NCI-H446 (cell line): ENCODE results near the gene ACTR8.

ENCODE experiments used
- DNase-seq, 2 experiments: peaks; one replicate each; lab custom pipeline; 2025; lab: John Stamatoyannopoulos, UW

Gene ACTR8

DNA sequence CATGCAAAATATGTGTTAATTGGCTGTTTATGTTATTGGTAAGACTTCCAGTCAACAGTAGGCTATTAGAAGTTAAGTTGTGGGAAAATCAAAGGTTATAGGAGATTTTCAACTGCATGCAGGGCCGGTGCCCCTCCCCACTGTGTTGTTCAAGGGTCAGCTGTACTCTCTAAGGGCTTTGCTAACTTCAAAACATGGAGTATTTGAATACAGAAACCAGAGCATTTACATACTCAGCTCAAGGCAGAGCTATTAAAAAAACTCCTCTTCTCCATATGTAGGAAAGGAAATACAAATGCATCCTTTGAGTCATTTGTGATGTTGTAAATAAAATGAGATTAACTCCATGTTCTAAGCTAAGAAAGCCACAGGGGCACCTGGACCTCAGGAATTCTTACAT, 18.8 kb downstream of the ACTR8 start:
- DNase-seq: no peak

DNA sequence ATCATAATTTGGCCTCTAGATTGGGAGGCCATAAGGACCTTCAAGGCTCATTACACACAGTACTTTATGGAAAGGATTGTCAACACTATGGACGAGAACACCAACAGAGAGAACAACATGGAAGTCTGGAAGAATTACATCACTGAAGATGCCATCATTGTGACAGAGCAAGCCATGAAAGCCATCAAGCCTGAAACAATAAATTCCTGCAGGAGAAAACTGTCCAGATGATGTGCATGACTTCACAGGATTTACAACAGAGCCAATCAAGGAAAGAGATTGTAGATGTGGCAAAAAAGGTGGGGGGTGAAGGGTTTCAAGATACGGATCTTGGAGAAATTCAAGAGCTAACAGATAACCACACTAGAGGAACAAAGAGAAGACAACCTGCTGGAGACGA, 19.7 kb downstream of the ACTR8 start:
- DNase-seq: no peak

DNA sequence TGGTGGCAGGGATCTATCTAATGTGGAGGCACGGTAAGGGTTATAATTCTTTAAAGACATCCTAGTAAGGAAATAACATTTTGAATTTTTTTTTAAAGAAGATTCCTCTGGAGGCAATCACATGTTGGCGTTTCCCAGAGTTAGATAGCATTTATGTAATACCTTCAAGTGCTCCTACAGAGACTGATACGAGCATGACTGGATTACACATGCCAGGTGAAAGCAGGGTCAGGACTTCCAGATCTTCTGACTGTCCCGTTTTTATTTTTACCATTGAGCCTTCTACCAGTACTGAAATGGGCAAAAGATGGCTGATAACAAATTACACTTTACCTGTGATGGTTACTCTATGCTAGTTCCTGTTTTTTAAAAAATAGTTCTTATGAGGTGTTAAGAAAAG, 21.8 kb downstream of the ACTR8 start:
- DNase-seq: no peak

DNA sequence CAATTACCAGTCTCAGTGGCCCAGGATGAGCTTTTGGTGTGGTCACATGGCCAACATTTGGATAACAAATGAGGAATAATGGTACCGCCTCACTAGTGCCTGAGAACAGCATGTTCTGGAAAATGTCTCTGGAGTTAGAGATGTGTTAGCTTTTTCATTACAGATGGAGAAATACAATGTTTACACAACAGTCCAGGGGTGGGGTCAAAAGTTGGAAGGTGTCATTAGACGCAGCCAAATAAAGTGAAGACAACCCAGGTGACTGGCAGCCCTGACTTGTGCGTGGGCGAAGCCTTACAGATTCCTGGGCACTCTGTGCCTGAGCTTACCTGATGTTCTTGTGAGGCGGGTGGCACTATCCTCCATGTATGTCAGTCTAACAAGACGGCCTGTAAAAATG, 22.8 kb downstream of the ACTR8 start:
- DNase-seq: no peak

DNA sequence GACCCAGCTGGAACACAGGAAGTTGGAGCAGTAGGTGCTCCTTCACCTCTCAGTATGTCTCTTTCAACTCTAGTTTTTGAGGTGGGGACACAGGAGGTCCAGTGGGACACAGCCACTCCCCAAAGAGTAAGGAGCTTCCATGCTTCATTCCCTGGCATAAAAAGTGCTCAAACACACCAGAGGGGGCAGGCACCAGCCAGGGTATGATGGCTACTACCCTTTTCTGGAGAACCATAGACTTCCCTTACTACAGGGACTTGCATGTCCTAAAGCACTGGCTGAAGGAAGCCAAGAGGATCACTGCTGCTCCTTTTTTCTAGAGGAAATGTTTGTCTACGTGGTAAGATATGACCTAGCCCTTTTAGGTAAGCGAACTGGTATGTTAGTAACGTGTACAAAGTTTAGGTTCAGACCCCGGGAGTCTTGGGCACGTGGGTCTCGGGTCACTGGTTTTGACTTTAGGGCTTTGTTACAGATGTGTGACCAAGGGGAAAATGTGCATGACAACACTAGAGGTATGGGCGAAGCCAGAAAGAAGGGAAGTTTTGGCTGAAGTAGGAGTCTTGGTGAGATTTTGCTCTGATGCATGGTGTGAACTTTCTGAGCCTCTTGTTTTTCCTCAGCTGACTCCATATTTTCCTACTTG, 23.7 kb downstream of the ACTR8 start:
- DNase-seq: no peak

DNA sequence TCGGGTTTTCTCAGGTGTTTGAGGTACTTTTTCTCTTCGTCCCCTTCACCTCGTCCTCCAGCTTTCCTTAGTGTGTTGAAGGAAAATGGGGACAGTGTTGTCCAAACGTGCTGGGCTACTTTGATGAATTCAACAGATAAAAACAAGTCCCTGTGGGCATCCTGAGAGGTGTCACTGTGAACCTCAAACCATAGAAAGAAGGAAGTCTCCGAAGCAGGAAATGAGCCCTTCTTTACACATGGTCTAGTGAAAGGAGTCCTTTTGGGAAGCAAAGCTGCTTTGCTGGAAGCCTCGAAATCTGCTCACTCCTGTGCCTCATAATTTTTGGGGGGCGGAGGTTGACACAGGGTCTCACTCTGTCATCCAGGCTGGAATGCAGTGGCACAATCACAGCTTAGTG, 25.0 kb downstream of the ACTR8 start:
- DNase-seq: no peak

DNA sequence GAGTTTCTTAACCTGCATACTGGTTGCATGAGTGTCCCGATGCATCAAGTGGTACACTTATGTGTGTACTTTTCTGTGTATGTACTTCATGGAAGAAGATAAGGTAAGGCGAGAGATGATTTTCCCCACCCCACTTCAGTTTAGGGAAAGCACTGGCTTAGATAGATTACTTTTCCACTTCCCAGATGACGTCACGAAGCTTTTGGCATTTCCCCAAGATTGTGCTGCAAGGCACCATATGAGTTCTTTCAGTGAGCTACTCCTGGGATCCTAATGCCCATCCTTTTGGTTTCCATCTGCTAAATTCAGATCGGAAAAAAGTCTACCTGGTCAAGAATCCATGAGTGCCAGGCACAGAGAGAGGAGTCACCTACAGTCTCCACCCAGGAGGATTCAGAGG, 31.1 kb downstream of the ACTR8 start:
- no peak for DNase-seq

DNA sequence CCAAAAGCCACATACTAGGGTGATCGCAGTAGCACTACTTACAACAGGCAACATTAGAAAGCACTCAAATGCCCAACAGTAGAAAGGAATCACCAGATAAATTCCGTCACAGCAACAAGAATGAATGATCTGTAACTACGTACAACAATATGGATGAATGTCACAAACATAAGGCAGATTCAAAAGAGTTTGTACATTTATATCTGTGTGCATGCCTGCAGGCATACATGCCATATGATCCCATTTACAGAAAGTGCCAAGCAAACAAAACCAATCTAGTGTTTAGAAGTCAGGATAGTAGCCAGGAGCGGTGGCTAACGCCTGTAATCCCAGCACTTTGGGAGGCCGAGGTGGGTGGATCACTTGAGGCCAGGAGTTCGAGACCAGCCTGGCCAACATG, 32.0 kb downstream of the ACTR8 start:
- no peak for DNase-seq

DNA sequence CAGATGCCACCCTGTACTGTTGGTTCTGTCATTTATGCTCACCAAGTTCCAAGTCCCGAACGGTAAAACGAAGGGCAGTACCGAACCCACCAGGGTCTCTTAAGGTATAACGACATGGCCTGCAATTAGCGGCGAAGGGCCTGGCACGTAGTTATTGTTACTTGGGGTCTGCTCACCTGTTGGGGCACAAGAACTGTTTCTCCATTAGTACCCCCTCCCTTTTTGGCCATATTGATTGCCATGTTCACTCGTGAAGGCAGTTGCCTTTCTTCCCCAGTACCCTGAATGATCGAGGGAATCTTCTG, 35.1 kb downstream of the ACTR8 start:
- no peak for DNase-seq

DNA sequence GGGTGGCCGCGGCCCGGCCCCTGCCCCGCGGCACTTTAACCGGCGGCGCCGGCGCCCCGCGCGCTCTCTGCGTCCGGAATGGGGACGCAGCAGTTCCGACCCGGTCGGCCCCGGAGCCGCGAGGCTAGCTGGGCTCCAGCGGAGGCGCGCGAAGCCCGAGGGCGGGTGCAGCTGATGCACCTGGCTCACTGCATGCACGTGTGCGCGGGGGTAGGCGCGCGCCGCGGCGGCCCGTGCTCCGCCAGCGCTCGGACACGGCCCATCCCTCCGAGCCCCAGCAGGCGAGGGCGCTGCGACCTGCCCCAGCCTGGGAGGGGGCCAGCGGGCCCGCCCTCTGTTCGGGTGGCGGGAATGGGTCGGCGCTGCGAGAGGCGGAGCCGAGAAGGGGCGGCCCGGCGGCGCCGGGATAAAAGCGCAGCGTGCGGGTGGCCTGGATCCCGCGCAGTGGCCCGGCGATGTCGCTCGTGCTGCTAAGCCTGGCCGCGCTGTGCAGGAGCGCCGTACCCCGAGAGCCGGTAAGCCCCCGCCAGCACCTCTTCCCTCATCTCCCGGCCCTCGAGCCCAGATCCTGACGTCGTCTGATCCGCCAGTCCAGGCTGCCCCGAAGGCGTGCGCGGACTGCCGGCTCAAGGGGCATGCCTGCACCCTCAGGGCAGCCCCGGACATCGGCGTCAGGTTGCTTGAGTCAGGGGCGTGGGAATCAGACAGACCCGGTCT, 35.7 kb downstream of the ACTR8 start, which contains the start of the genes CHDH and IL17RB:
Gene CHDH, minus strand, starts transcription at position 286 of the 717 bp plus-strand sequence. CDS start 22,411 bp downstream, outside the sequence.
Gene IL17RB, plus strand, starts transcription at position 435 of the 717 bp plus-strand sequence. Its CDS starts 21 bp downstream, at position 456.
- DNase-seq: peak in 1 of 2 experiments; percentile 78

DNA sequence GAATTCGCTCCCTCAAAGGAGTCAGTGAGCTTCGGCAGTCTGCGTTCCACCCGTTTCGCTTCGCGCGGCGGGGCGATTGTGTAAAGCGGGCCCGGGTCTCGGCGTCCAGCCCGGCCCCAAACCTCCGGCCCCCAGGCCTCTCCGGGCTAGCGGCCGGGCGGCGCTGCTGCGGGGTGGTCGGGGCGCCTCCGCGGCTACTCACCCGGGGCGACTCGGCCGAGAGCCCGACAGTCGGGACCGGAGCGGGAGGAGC, 36.1 kb downstream of the ACTR8 start:
- DNase-seq: no peak

DNA sequence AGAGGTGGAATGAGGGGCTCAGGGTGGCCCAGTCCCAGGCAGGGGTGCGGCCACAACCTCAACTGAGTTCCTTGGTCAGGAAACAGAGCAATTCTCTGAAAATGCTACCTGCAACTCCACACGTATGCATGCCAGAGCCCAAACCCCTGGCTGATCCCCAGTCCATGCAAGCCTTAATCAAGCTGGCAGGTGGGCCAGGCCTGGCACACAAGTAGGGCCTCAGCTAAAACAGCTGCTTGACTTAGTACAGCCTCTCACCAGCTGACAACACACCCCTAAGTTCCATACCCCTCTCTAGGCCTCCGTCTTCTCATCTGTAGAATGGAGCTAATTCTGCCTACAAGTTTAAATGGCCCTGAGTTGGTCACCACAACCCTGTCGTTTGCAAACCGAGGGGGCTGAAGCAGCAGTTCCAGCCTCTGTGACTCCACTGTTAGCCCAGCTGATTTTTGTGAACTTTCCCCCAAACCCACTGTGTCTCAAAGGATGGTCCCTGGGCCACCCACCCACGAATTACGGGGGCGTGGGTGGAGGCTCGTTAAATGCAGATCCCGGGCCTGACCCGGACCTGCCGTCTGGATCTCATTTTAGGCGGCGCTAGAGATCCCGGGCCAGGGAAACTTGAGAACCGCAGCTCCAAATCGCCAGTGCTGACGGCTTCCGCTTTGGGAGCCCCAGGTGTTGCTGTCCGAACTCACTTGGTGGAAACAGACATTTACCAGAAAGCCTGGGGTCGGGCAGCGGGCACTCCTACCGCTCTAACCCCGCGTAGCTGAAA, 36.7 kb downstream of the ACTR8 start:
- DNase-seq: peak in 1 of 2 experiments; percentile 10

DNA sequence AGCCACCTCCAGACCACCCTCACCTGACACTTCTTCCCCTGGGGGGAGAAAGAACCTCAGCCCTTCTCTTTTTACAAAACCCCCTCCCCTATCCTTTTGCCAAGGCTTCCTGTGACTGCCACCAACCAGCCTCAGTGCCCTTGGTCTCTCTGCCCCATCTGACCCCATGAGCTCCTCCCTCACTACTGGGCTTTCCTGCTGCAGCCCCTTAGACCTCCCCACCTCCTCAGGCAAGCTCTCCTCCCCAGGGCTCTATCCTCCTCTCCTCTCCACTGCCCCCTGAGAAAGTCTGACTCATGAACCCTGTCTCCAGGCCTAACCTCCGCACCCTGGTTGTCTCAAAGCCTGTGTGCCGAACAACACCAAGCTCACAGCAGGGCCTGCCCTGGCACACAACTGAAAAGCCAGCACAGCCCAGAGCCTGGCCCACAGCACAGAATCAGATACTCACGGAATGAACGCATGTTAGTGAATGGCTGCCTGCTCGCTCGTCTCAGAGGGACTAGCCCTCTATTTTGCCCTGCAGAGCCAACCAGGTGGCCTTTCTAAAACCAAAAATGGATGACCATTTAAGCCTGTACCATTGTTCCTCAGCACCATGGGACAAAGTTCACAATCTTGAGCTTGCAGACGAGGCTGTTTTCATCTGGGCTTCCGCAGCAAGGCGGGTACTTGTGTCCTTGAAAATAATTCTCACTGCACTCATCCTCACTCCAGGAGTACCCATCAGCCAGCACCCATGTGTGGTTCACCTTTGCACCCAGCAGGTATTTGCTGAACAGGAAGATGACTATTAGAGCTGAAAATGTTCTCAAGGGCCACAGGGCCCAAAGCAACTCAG, 37.5 kb downstream of the ACTR8 start:
- no peak for DNase-seq

DNA sequence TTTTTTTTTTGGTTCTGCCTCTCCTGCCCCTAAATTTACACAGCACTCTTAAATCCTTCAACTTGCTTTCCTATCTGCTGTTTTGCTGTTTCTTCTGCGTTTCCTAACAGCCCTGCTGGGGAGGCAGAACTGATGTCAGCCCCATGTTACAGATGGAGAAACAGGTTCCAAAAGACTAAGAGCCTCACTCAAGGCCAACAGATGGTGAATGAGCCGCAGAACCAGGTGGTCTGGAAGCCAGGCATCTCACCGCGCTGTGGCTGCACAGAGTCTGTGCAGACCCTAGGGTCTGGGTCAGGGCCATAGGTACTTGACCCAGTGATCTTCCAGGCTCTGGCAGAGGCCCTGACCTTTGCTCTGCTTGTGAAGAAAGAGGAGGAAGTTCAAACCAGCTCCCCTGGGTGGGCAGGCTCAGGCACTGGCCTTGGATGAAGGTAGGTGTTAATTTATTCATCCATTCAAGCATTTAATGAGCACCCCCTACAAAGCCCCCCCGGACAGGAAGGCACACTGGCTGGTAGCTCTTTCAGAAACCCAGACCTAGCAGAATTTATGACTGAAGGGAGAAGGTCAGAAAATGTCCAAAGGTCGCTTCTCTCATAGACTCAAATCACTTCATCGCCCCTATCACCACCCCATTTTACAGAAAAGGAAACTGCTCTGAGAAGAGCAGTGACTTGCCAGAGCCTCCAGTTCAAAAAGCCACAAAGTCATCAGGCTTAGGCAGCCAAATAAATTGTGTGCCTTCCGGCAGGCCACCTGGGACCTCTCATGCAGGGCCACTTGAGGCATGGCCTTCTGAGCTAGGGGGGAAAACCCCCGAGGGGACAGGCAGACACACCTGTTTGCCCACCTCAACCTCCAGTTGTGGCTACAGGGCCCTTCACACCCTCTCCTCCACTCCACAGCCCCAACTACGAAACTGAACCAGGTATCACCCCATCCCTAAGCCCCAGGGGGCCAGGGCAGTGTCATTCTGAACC, 38.5 kb downstream of the ACTR8 start:
- peak in 1 of 2 experiments; percentile 14 for DNase-seq

DNA sequence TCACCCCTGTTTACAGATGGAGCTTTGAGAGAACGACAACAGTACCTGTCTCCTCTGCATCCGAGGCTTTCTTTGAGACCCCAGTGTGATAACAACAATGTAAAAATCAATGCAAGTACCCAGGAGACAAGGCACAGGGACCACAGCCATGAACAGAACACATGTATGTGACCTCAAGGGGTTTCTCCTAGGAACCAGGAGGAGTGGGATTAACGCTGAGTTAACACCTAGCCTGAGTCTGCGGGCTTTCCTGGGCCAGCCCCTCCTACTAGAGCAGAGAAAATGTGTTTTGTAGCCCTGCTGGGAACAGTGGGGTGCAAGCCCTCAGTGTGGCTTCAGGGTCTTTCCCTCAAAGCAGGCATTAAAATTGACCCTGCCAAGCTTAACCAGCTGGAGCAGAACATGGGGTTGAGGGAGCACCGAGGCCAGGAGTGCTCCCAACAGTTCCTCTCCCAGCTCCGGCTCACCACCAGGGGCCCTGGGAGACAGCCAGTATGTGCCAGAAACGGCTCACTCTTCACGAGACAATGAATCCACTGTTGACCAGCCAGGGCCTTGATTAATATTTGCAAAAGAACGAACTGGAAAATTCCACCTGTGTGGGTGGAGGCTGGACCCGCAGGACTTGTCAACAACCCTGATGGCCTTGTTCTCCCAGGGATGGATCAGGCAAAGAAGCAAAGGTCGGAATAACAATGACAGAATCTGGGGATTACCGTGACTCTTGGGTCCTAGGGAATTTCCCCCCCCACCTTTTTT, 39.3 kb downstream of the ACTR8 start:
- DNase-seq: no peak

DNA sequence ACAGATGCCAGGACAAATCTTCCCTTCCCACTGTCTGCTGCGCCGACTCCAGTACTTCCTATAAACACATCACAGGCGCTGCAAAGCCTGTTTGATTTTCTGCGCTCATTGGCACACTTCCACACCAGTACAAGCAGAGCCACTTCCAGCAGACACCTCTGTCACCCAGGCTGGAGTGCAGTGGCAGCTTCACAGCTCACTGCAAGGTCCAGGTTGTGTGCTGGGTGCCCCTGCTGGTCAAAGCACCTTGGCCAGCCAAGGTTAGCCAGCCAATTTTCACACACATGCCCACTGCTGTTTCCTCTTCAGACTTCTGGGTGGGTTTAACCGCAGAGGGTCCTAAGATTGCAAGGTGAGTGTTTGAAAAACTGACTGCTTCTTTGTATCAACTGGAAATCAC, 40.7 kb downstream of the ACTR8 start:
- no peak for DNase-seq

DNA sequence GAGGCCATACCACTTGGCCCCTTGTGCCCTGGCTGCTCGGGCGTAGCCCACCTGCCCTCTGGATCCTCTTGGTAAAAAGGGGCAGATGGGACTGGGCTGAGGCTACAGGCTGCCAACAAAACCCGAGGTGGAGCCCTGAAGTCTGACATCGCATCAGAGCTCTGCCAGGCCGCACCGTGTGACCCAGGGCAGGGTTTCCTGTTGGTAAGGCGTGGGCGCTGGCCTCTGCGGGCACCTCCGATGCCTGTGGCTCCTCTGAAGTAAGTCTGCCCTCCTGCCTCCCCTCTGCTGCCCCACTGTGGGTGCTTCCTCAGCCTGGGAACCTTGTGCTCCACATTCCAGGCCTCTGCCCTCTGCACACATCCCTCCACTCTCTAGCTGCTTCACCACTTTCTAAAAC, 44.6 kb downstream of the ACTR8 start:
- no peak for DNase-seq

DNA sequence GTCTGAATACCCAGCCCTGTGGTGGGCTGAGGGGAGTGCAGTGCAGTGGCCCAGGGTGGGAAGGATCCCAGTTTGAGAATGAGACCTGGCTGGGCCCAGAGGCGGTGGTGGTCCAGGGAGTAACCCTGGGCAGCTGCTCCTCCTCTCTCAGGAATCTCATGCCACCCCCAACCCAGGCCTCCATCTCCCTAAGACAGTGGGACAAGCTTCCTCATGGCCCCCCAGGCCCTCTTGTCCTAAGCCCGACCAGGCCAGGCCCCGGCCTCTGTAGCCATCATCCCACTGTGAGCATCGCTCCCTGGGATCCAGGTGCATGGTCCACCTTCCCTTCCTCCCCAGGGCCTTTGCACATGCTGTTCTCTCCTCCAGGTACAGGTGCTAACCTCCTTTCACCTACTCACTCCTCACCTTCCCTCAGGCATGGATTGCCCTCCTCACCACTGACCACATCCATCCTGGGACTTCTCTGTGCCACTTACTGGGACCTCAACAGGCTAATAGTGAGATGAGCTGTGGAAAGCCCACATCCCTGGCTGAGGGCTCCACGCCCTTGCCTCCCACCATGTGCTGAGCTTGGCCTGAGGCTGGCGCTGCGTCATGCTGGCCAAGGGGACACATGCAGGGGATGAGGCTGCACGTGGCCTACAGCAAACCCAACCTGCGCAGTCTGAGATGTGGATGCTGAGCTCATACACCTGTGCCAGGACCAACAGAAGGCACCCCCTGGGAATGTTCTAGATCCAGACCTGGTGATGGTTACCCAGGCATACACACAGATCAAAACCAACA, 45.7 kb downstream of the ACTR8 start:
- no peak for DNase-seq

DNA sequence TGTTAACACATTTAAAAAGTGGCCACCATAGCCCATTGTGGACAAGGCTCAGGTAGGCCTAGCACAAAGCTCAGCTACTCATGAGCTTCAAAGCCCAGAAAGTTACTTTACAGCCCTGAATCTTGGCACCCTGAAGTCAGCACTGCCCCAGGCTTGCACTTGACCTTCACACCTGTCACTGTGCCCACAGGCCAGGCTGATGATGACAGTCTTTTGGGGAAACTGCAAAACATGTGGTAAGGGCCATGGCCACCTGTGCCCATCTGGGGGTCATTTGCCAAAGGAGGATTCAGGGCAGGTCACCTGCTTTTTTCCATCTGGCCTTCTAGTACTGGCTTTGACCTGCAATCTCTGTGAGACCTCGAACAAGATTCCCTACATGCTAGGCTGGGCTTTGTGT, 46.7 kb downstream of the ACTR8 start:
- no peak for DNase-seq
